IPS-NIHi7 (cell line): ENCODE measurements around the gene ULBP3.
A peak's percentile ranks its signal among the peaks of the same experiment; 100 is the strongest.
"Not testable (repeated sequence)": the region's sequence is repeated elsewhere in the genome, so short reads cannot be mapped to it uniquely, and the experiment has no call there.

ENCODE experiments used
- DNase-seq: peaks from one replicate; pipeline ENCODE4 v3.0.0; 2012; ENCODE audit warnings: mixed read lengths; ENCODE audit errors: extremely low spot score

The ULBP3 gene

DNA sequence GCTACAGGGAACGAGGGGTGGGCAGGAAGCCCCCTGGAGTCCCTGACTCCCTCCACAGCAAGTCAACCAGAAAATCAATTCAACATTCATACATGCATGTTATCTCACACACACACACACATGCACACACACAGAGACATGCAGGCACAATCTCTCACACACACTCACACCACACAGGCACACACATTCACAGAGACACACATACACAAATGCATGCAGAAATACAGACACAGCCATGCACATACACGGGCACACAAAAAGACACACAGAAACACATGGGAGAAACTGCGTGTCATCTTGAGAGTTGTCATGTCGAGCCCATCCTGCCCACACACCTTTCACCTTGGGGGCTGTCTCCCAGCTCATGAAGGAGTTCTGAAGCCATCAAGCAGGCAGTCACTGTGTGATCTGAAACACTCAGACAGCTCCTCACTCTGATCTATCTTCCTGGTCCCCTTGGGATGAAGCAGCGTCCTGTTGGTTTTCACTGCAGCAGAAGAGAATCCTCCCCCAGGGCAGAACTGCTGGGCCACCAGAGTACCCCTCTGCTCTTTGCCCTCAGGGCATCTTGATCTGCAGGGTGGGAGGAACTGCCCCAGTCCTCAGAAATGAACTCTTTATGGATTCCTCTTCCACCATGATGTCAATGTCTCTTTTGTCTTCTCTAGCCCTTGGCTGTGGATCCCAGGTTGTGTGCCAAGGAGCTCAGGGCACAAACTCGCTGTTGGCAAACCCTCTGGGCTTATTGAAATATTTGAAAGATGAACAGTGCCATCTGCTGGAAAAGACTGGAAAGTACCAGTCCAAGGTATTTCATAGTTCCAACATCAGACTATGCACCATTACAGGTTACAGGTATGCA lies 52.4 kb downstream of the ULBP3 start:
- peak; percentile 56 for DNase-seq

DNA sequence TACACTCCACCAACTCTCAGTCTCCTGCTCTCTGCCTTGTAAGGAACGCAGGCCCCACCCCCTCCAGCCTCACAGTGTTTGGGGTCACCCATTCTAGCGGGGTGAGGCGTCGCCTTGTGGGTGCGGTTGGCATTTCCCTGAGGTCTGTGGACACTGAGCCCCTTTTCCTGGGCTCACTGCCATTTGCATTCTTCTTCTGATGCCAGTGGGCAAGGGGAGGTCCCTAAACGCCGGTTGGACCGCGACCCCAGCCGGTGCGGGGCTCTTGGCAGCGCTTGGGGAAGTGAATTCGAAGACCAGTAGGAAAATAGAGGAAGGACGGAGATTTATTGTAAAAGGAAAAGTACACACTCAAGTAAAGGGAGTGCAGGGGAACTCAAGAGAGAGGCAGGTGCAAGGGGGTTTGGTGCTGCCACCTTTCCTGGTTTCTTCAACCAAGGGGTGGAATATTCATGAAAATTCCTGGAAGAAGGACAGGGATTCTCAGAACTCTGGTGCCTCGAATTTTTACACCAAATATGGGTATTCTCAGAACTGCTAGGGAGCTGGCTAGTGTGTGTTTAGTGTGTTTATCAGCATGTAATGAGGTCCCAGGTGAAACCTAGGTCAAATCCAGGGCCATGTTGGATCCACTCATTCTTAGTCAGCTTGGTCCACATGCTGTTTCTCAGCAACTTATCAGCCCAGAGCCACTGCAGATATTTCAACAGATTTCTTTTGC lies 53.5 kb downstream of the ULBP3 start:
- DNase-seq = not testable (repeated sequence)

DNA sequence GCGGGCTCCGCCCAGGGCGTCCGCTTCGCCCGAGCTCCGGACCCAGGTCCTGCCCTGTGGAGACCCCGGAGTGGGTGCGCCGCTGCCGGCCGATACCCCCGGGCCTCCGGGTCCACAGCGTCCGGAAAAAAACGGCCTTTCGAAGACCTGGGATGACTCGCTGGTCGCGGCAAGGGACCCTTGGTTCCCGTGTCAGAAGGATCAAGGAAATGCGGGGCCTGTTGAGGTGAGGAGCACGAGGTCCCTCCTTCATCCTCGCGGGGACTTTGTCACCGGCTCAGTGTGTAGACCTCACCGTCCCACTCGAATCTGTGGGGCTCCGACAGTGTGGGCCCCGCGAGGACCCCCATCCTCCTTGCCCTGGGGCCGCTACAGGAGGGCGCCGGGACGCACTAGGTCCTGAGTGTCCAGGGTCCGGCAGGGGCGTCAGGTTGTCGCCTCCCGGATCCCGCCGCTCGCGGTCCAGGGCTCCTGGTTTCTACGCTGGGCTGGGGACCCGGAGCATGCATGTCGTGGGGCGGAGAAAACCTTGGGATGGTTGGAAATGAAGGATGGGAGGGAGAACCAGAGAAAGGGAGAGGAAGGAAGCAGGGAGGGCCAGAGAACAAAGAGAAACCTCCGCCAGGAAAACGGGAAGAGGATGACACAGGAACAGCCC lies 54.2 kb downstream of the ULBP3 start:
- DNase-seq = not testable (repeated sequence)

DNA sequence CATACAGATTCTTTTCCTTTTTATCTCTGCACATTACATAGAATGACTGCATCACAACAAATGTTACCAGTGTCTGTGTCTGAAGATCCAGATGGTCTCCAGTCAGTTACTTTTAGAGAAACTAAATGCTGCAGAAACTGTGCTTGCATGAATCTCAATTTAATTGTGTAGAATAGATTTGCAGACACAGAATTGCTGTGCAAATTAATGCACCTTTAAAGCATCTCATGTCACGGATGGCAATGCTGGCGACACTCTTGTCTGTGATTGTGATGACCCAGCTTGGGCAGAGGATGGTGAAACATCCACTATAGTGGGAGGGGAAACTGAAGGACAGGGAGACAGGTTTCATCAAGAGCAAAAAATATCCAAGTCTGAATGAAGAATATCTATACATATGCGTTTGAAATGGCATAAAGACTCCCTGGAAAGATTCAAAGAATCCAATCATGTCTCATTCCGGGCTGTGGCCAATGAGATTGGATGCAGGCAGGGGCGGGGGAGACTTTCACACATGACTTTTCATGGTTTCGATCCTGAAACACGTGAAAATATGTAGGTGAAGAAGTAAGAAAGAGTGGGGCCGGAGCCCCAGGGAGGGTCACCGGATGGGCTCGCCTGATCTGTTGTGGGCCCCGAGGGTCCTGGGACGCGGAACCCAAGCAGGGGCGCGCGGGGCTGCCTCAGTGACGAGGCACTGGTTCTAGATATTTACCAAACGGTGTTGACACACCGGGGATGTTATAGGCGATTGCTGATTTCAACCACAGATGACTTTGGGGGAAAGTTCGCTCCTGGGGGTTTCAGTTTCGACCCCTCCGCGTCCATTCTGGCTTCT lies 54.9 kb downstream of the ULBP3 start:
- not testable (repeated sequence) for DNase-seq

DNA sequence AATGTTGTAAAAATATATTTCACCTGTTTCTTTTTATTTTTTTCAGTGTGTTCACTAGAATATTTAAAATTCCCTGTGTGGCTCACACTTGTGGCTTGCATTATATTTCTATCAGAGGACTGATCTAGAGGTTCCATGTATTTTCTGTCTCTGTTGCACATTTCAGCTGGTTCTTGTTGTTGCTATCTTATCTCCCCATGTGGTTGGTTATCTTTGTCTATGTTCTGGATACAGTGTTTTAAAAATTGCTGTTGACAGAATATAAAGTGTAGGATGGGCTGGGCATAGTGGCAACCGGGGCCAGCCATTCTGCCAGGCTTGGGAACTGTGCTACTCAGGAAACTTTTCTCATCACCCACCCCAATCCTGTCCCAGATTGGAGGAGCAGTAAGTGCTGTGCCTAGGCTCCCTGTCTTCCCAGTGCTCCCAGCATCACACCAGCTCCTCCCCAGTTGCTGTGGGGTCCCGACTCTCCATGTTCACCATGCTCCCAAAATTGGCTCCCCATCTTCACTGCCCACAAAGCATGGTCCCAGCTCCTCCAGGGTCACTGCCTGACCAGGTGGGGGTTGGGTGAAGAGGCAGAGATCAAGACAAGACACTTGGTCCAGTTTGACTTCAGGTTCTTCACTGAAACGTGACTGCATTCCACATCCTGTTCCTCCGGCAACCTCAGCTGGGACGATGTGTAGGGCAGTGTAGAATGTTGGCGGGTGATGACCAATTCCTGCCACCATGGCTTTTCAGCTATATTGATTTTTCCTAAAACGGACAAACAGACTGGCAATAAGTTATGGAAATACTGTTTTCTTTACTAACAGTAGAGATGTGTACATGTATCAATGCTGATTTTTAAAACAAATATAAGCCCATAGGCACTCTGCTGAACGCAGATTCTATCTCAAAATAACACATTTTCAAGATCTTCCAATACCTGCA lies 55.8 kb downstream of the ULBP3 start:
- DNase-seq = not testable (repeated sequence)
